Measurements from ENCODE around the gene ZNF428.

DNA sequence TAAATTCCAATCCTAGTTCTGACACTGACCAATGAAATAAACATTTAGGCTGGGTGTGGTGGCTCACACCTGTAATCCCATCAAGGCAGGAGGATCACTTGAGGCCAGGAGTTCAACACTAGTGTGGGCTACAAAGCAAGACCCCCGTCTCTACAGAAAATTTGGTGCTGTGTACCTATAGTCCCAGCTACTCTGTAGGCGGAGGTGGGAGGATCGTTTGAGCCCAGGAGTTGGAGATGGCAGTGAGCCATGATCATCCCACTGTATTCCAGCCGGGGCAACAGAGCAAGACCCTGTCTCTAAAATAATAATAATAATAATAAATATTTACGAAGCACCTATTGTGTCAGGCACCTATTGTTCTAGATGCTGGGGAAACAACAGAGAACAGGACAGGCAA is 30.2 kb downstream of the ZNF428 start:
- TF ChIP-seq, protein P1, sequence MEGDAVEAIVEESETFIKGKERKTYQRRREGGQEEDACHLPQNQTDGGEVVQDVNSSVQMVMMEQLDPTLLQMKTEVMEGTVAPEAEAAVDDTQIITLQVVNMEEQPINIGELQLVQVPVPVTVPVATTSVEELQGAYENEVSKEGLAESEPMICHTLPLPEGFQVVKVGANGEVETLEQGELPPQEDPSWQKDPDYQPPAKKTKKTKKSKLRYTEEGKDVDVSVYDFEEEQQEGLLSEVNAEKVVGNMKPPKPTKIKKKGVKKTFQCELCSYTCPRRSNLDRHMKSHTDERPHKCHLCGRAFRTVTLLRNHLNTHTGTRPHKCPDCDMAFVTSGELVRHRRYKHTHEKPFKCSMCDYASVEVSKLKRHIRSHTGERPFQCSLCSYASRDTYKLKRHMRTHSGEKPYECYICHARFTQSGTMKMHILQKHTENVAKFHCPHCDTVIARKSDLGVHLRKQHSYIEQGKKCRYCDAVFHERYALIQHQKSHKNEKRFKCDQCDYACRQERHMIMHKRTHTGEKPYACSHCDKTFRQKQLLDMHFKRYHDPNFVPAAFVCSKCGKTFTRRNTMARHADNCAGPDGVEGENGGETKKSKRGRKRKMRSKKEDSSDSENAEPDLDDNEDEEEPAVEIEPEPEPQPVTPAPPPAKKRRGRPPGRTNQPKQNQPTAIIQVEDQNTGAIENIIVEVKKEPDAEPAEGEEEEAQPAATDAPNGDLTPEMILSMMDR (conservative IDR thresholded peaks at IDR 0.05; ENCODE audit: low read depth, low read length), result no peak
- TF ChIP-seq MAZ (IDR thresholded peaks at IDR 0.05; ENCODE audit: borderline replicate concordance, low read depth, low read length) (no peak), USF2 (IDR thresholded peaks at IDR 0.05; ENCODE audit: low read depth, low read length) (no peak), POLR2A (IDR thresholded peaks at IDR 0.05; ENCODE audit: low read depth, low read length) (no peak), RAD21 (IDR thresholded peaks at IDR 0.05; ENCODE audit: low read length) (no peak), SMC3 (IDR thresholded peaks at IDR 0.05; ENCODE audit: low read depth, low read length) (no peak), MXI1 (IDR thresholded peaks at IDR 0.05; ENCODE audit: borderline replicate concordance, low read depth, low read length) (no peak), RFX5 (IDR thresholded peaks at IDR 0.05; ENCODE audit: low read depth, low read length) (no peak)
- TF ChIP-seq, protein P2, sequence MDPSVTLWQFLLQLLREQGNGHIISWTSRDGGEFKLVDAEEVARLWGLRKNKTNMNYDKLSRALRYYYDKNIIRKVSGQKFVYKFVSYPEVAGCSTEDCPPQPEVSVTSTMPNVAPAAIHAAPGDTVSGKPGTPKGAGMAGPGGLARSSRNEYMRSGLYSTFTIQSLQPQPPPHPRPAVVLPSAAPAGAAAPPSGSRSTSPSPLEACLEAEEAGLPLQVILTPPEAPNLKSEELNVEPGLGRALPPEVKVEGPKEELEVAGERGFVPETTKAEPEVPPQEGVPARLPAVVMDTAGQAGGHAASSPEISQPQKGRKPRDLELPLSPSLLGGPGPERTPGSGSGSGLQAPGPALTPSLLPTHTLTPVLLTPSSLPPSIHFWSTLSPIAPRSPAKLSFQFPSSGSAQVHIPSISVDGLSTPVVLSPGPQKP (IDR thresholded peaks at IDR 0.05; ENCODE audit: borderline replicate concordance, low read depth, low read length), result no peak

Data from IMR-90 (cell line).